Endothelial cell of umbilical vein (primary cell): ENCODE results near the gene MECP2.

Experiments used
- CTCF ChIP-seq, 2 donors: IDR thresholded peaks; 1 replicate in 1 of 2; 2 replicates in 1 of 2; pipeline ENCODE4 v1.5.1; 2011; ENCODE audit warnings: low read length in 2 of 2, mild to moderate bottlenecking in 2 of 2, moderate library complexity in 2 of 2, control low read depth in 1 of 2, inconsistent platforms in 1 of 2, low read depth in 1 of 2; ENCODE audit not compliant: insufficient read depth in 1 of 2; ENCODE audit errors: extremely low read depth in 1 of 2
- EZH2 ChIP-seq: IDR thresholded peaks from 2 replicates; pipeline ENCODE4 v1.6.1; 2012; ENCODE audit warnings: borderline replicate concordance, low read depth, mild to moderate bottlenecking, moderate library complexity, low read length, inconsistent platforms; ENCODE audit not compliant: severe bottlenecking
- POLR2A ChIP-seq: IDR thresholded peaks from 2 replicates; pipeline ENCODE4 v1.6.1; 2012; ENCODE audit warnings: low read depth, mild to moderate bottlenecking, control low read depth, low read length
- POLR2AphosphoS5 ChIP-seq: IDR thresholded peaks from 2 replicates; pipeline ENCODE4 v1.6.1; 2012; ENCODE audit warnings: low read depth, mild to moderate bottlenecking, control low read depth, low read length, moderate library complexity; ENCODE audit not compliant: insufficient read depth

- TF ChIP-seq CTCF (IDR thresholded peaks at IDR 0.05; ENCODE audit: extremely low read depth in 1 of 2, insufficient read depth in 1 of 2, low read depth in 1 of 2, low read length in 2 of 2): no peak
- no peak for TF ChIP-seq POLR2A
- no peak for TF ChIP-seq EZH2
- no peak for TF ChIP-seq POLR2AphosphoS5
These were observed 45.6 kb upstream of the MECP2 start for GRCh38 chrX:154142950-154143745.
